Measurements from ENCODE around the gene CHPF.

DNA sequence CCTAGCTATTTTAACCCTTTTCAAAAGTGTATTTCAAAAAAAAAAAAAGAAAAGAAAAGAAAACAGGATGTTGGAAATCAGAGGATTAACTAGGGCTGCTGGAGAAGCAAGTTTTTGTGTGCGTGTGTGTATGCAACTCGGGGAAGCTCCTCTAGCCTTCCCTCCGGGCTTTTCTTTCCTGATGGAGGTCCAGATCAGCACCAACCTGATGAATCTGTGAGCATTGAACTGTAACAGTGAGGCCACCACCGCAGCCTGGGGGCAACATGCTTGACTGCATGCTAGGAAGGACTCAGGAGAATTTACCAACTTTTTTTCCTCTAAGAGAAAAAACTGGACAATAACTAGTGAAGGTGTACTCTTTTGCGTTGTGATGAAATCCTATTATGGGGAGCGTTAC is 25.4 kb upstream of the CHPF start:
- TF ChIP-seq CTCF (IDR thresholded peaks at IDR 0.05) (no peak), POLR2AphosphoS5 (IDR thresholded peaks at IDR 0.05) (no peak), POLR2A (IDR thresholded peaks at IDR 0.05) (no peak), EP300 (IDR thresholded peaks at IDR 0.05) (no peak)

All from upper lobe of left lung (tissue), 4 donors.